Stimulated activated CD4-positive, alpha-beta T cell treated with anti-CD3 and anti-CD28 coated beads, Interleukin-12 subunit alpha, Interleukin-12 subunit beta, amount 100 ng/mL, for 48 hours (primary cell): ENCODE results near the gene NXPH4.

ENCODE experiments used
- DNase-seq, 3 donors: peaks; one replicate each; pipeline ENCODE4 v3.0.0-alpha.2; 2020; ENCODE audit warnings: low read depth in 2 of 3, low spot score in 1 of 3

Gene NXPH4

DNA sequence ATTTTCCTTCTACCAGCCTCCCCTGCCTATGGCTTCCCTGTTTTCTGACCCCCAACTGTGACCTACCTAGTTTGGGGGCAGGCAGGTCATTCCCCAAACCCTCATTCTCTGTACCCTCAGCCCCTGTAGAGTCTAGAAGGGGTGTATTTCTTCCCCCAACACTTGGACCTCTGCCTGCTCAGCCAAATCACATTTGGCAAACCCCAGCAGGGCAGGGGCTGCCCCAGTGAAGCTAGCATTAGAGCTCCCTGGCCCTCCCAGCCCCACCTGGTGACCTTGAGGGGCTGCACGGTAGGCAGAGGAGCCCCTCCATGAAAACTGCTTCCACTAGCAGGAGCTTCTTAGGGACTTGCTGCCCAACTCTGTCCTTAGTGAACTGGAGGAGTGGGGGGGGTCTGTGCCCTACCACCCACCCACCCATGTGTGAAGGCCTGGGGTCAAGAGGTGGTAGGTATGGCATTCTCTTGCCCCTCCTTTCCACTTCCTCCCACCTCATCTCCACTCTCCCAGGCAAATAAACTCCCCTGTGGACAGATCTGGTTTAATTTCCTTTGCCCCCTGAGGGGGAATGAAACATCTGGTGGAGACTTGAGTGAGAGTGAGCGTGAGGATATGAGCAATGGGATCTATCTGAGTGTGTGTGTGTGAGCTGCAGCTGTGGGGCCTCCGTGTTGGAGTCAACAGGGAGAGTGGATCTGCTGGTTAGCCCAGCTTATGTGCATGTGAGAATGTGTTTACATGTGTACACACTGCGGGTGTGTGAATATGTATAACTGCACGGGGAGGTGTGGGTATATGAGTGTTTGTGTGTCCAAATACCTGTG is 1.6 kb downstream of the NXPH4 start:
- no peak for DNase-seq

DNA sequence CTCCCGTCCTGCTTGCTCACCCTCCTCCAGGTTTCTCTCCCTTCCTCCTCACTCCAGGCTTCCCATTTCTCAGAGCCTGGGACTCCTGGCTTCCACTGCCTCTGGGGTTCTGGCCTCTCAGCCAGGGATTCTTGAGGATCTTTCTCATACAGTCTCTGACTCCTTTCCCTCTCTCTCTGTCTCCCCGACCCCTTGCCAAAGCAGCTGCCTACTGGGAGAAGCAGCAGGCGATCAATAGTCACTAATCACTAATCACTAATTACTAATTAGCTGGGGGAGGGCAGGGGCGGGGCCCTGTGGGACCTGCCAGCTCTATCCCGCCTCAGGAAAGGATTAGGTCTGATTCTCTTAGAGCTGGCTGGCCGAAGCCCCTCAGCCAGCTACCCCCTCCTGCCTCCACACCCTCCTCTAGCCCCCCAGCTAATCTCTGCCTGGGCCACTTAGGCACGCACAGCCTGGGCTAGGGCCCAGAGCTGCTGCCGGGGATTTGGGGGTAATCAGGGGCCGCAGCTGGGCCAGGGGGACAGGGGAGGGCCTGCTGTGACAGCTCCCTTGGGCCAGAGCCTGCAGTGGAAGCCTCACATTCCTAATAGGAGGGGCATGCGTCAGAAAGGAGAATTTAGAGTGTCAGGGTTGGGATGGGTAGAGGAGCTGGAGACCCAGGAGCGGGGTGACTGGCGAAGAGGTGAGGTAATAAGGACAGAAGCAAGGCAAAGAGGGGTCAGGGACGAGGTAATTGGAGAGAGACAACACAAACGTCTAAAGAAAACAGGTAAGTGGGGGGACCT is 2.8 kb downstream of the NXPH4 start:
- no peak for DNase-seq

DNA sequence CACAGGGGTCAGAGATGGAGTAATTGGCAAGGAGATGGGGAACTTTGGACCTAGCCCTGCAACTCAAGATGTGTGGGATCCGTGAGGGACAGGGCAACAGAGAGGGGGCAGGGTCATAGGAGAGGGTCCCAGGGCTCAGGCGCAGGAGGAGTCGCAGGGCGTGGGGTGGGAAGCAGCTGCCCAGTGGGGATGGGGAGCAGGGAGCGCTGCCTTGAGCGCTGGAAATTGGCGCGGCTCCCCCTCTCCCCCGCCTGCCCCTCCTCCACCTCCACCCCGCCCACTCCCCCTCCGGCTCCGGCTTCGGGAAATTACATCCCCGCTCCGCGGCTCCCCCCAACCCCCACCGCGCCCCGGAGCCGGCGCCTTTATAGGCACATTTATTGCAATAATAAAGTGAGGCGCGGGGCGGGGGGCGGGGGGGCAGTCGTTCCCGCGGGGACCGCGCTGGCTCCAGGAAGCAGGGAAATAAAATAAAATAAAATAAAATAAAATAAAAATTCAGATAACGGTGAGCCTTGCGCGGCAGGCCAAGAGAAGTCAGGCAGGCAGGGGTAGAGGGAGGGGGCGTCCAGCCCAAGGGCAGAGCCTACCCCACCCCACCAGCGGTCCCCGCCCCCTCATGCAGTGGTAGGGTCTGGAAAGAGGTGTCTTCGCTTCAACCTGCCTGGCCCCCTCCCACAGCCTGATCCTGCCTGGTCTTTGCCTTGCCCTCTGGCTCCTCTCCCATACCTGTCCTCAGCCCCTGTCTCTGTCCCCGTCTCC is 3.6 kb downstream of the NXPH4 start:
- no peak for DNase-seq

DNA sequence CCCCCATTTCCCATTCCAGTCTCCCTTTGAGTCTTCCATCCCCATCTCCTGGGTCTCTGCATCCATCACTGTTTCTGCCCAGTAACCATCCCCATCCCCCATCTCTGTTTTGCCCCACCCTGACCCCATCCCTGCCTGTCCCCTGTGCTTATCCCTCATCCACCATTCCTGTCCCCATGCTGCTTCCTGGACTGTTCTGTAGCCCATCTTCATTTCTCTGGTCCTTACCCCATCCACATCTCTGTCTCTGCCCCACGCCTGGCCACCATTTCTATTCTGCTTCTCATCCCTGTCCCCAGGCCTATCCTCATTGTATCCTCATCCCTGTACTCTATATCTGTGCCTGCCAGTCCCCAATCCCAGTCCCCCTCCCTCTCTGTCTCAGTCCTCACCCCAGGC is 4.2 kb downstream of the NXPH4 start:
- no peak for DNase-seq

DNA sequence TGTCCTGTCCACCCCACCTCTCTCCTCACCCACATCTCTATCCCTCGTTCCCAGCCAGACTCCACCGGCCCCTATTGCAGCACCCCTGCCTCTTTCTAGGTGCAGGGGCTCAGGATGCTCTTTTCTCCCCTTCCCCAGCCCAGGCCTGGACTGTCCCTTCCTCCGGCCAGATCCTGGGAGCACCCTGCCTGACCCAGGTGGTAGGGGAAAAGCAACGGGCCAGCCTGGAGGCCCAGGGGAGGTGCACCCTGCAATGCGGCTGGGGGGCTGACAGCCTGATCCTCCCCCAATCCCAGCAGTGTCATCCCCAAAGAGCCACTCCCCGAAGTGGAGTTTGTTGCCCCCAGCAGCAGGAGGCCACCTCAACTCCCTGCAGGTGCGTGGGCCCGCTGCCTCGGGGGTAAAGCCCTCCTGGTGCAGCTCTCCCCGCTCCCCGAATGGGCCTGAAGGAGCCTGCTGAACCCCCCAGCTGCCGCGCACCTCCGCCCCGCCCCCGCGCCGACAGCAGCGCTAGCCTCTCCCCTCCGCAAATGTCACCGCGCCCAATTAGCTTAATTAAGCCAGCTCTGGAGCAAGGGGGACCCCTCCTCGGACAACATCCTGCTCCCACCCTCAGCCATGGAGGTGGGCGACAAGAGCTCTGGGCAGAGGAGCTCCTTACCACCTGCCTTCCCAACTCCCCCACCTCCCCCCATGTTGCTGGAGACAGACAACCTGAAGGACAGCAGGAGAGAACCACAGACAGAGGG is 4.7 kb downstream of the NXPH4 start:
- DNase-seq = no peak

DNA sequence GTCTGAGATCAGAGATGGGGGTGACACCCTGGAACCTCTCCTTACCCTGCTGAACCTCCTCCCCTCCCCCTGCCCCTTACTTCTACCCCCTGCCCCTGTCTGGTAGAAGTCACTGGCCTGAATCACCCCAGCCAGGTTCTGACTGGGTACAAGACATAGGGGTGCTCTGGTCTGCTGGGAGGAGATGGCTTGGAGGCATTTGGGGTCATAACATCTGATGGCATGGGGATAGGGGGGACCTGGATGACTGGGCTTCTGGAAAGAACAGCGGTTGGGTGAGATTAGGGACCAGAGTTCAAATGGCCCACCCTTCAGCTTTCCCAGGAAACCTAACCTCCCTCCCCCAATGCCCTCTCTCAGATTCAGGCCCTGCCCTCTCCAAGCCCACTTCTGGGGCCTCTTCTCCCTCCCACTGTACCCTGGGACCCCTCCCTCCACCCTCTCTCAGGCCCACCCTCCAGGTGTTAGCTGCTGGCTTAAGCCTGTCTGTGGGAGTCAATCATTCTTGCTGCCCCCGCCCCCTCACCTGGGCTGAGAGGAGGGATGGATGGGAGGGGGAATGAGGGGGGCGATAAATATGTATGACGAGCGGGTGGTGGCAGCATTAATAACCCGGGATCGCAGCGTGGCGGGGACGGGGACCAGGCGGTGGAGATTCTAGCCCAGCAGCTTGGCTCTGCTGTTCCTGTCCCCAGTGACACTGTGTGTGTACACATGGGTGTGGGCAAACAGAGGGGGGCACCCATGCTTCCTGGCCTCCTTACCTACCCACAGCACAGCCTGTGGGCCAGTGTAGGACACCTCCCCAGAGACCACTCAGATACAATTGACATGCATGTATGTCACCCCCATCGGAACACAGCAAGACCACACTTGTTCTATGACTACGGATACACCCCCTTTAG is 5.9 kb downstream of the NXPH4 start:
- no peak for DNase-seq

DNA sequence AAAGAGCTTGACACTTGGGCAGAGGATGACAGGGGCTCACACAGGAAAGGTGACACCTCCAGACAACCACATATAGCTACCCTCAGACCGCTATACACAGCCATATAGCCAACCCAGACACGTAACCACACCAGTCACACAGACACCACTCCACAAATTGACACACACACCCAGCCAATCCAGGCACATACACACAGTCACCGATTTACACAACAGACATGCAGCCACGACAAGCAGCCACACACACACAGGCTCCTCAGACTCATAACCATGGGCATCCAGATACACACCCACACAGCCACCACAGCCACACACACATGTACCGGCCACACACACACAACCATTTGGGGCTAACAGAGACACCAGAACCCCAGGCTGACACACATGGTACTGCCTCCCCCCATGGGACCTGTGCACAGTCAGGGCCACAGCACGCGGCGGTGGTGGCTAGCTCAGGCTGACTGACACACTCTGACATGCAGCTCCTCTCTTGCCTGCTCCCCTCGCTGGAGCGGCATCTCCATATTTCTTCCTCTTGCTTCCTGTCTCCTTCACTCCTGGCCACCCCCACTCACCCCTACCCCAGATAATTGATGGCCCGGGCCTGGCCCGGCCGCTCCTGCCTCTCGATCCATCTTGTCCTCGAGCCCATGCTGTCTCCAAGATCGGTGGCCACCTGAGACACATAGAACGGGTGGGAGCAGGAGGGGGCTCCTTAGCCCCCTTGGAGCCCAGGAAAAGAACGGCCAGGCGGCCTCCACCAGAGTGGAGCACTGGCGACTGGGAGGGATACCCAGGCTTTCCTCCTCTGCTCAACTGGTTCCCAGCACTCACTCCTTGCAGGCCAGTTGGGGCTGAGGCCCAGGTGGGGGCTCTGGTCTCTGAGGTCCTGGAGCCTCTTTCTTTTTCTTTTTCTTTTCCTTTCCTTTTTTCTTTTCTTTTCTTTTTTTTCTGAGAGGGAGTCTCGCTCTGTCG is 6.9 kb downstream of the NXPH4 start:
- DNase-seq = no peak

DNA sequence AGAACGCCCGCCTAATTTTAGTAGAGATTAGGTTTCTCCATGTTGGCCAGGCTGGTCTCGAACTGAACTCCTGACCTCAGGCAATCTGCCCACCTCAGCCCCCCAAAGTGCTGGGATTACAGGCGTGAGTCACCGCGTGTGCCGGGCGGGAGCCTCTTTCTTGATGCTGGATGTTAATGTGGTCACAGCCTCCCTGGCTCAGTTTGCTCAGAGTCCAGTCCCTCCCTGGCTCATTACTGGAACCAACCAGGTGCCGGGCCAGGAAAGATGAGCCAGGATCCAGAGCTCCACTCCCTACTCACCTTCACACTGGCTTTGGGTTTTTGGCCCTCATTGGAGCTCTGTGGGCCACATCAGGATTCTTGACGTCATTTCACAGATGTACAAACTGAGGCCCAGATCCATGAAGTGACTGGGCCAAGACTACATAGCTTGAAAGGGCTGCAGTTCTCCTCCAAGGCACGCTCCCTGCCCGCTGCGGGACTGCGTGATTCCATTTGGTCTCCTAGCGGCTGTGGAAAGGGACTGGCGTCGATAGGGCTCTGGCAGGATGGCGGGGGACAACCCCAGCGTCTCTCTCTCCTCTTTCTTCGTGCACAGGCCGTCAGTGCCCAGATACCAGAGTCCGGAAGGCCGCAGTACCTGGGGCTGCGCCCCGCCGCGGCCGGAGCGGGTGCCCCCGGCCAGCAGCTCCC is 7.8 kb downstream of the NXPH4 start:
- DNase-seq = no peak

DNA sequence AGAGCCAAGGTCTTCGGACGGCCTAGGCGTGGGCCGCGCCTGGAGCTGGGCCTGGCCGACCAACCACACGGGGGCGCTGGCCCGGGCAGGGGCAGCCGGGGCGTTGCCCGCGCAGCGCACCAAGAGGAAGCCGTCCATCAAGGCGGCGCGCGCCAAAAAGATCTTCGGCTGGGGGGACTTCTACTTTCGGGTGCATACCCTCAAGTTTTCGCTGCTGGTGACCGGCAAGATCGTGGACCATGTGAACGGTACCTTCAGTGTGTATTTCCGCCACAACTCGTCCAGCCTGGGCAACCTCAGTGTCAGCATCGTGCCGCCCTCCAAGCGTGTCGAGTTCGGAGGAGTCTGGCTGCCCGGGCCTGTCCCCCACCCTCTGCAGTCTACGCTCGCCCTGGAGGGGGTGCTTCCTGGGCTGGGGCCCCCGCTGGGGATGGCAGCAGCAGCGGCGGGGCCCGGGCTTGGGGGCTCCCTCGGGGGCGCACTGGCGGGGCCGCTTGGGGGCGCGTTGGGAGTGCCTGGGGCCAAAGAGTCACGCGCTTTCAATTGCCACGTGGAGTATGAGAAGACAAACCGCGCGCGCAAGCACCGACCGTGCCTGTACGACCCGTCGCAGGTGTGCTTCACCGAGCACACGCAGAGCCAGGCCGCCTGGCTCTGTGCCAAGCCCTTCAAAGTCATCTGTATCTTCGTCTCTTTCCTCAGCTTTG is 8.5 kb downstream of the NXPH4 start:
- DNase-seq = peak in 1 of 3 donors; percentile 62

DNA sequence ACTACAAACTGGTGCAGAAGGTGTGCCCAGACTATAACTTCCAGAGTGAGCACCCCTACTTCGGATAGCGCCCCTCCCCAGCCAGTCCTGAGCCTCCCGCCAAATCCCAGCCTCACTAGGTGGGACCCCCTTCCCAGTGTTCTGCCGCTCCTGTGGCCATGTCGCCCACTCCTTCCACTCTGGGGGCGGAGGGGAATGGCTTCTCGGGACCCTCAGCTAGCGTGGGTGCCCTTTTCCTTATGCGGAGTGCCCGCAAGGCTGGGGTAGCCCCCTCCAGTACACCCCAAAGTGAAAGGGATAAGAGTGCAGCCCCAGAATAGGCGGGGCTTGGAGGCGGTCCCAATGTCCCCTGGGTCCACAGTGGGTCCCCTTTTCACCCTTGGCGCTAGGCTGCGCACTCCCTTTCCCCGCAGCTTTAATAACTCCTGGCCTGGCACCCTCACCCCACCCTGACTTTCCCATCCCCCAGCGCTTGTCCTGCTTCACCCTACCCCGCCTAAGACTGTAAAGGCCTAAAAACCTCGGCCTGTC is 9.2 kb downstream of the NXPH4 start:
- DNase-seq = no peak

DNA sequence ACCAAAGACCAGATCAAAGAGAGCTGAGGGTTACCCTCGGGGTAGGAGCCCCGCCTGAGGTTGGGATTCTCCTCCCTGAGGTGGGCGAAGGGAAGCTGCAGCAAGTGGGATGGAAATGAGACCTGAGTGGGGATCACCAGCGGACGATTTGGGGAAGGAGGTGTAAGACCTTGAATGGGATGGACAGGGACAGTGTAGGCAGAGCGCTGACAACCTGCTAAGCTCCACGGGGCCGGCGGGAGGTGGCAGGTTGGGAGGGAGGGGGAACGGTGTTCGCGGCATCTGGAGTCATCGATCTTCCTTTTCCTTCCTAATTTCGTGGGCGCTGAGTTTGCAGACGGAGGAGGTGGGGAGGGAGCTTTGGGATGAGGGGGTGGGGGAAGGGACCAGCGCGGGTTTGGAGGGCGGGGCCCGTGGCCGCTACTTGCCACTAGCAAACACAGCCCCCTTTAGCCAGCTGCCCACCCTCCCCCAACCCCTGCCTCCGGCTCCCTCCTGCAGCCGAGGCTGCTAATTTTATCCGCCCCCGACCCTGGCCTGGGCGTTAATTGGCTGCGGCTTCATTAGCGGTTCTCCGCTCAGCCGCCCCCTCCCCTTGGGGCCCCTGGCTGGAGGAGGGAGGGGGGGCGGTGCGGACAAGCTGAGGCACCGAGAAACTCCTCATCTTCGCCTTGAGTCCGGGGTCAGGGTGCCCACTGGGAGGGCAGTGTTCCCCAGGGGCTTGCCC is 10.2 kb downstream of the NXPH4 start:
- DNase-seq = no peak

DNA sequence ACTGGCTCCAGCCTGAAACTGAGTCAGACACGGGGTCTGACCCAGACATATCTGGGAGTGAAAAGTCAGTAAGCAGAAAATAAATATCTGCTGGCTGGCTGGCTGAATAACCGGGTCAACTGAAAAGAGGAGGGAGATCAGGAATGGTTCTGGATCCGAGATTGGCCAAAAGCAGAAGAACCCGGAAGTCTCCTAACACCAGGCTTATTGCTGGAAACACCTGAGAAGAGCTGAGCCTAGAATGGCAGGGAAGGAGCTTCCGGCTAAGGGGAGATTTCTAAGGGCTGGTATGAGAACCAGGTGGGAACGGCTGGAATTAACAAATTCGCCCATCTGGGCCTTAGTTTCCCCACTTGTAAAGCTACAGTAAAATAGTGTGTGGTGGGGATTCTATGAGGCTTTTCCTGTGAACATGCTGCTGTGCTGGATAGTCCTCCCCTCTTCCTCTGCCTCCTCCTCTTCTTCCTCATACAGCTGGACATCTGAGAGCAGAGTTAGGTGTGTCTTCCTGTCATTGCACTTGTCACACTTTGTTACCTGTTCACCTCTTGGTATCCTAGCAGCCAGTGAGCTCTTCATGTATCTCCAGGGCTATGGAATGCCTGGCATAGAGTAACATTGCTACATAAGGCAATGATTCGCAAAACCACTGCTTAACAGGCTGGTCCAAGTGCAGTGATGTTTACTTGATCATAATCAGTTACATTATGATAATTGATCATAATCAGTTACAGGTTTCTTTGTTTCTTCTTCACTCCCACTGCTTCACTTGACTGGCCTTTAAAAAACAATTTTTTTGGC is 10.9 kb downstream of the NXPH4 start:
- no peak for DNase-seq

DNA sequence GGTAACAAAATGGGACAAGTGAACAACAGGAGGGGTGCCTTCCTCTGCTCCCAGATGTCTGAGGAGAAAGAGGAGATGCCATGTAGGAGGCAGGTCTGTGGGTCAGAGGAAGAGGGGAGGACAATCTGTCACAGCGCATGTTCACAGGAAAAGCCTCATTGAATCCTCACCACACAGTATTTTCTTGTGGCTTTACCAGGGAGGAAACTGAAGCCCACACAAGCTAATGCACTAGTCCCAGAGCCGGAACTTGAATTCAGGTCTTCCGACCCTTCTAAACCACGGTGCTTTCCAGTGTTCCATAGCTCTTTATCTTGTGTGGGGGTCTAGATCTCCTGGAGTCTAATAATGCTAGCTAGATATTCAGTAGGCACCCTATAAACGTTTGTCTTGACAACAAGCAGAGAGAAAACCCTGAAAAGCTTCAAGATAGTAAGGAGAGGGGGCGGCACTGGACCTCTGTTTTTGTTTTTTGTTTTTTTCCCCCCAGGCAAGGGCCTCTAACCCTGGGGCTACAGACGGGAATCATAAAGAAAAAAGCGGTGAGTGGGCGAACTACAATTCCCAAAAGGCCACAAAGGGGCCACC is 12.5 kb downstream of the NXPH4 start:
- no peak for DNase-seq

DNA sequence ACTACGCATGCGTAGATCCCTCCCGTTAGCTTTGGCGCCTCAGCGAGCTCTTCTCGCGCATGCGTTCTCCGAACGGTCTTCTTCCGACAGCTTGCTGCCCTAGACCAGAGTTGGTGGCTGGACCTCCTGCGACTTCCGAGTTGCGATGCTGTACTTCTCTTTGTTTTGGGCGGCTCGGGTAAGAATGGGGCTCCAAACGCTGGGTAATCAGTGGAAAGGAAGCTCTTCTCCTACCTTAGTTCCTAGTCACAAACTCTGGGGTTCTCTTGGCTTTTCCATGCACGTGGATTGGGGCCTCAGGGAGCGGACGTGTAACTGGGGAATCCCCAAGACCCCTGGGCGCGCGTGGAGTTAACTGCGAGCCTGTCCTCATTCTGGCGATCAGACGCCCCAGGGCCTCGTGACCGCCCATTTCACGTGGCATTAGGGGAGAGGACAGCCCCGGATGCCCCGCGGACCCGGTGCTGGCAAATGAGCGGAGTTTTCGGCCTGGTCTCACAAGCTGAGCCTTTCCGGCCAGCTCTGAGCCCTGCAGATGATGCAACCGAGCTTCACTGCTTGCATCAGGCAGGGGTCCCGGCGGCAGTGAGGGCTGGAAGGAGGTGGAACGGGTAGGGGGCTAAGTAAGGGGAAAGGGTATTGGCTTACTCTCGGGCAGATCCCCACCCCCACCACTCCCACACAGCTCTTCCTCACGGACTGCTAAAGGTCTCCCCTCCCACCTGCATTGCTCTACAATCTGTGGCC is 13.2 kb downstream of the NXPH4 start, which contains the start of gene SHMT2:
SHMT2 (plus strand) TSS at position 78 of the 747 bp plus-strand sequence; CDS start at position 146, 68 bp downstream.
- DNase-seq = peak; percentile 87 to 94 (median 94)
